ENCODE measurements around the gene C1orf53.

Gene C1orf53

GRCh38 chr1:197907846-197908616 lies 5.6 kb downstream of the C1orf53 start:
- no peak overlapping the region for H3K27ac ChIP-seq (ENCODE audit: low read length)
- H3K27me3 ChIP-seq (ENCODE audit: control insufficient read depth in 1 of 2, insufficient read depth in 2 of 2, low read length in 2 of 2), result peaks cover 59 to 79% of the 10 kb centered on the region in 2 donors
- H3K4me3 ChIP-seq (ENCODE audit: low read length in 2 of 2), result no peak overlapping the region
- no peaks in the 10 kb centered on the region for H3K9me3 ChIP-seq (ENCODE audit: control insufficient read depth in 2 of 2, low read length in 2 of 2)
- no peak overlapping the region for H3K9ac ChIP-seq (ENCODE audit: low read length in 2 of 2)
- peaks cover 21% of the 10 kb centered on the region for H3K4me1 ChIP-seq (ENCODE audit: control insufficient read depth, insufficient read depth, low read length)
- H3K36me3 ChIP-seq (ENCODE audit: control insufficient read depth in 2 of 2, insufficient read depth in 2 of 2, low read length in 2 of 2), result no peaks in the 10 kb centered on the region

- peaks cover 67 to 87% of the 10 kb centered on the region in 2 donors for H3K27me3 ChIP-seq (ENCODE audit: control insufficient read depth in 1 of 2, insufficient read depth in 2 of 2, low read length in 2 of 2)
- no peaks in the 10 kb centered on the region for H3K36me3 ChIP-seq (ENCODE audit: control insufficient read depth in 2 of 2, insufficient read depth in 2 of 2, low read length in 2 of 2)
- H3K27ac ChIP-seq (ENCODE audit: low read length), result no peak overlapping the region
- no peaks in the 10 kb centered on the region for H3K9me3 ChIP-seq (ENCODE audit: control insufficient read depth in 2 of 2, low read length in 2 of 2)
- H3K4me3 ChIP-seq (ENCODE audit: low read length in 2 of 2), result no peak overlapping the region
- H3K4me1 ChIP-seq (ENCODE audit: control insufficient read depth, insufficient read depth, low read length), result peaks cover 26% of the 10 kb centered on the region
- H3K9ac ChIP-seq (ENCODE audit: low read length in 2 of 2), result no peak overlapping the region
Observed at GRCh38 chr1:197908716-197909220, 6.3 kb downstream of the C1orf53 start.

- Histone ChIP-seq H3K4me1 (ENCODE audit: control insufficient read depth, insufficient read depth, low read length) (peaks cover 26% of the 10 kb centered on the region), H3K27ac (ENCODE audit: low read length) (no peak overlapping the region), H3K9me3 (ENCODE audit: control insufficient read depth in 2 of 2, low read length in 2 of 2) (no peaks in the 10 kb centered on the region), H3K27me3 (ENCODE audit: control insufficient read depth in 1 of 2, insufficient read depth in 2 of 2, low read length in 2 of 2) (peaks cover 70 to 90% of the 10 kb centered on the region in 2 donors), H3K9ac (ENCODE audit: low read length in 2 of 2) (no peak overlapping the region), H3K4me3 (ENCODE audit: low read length in 2 of 2) (no peak overlapping the region), H3K36me3 (ENCODE audit: control insufficient read depth in 2 of 2, insufficient read depth in 2 of 2, low read length in 2 of 2) (no peaks in the 10 kb centered on the region)
Observed at GRCh38 chr1:197909384-197909783, 7.0 kb downstream of the C1orf53 start.

GRCh38 chr1:197910120-197910991 lies 7.9 kb downstream of the C1orf53 start:
- Histone ChIP-seq H3K4me1 (ENCODE audit: control insufficient read depth, insufficient read depth, low read length) (peaks cover 26% of the 10 kb centered on the region), H3K36me3 (ENCODE audit: control insufficient read depth in 2 of 2, insufficient read depth in 2 of 2, low read length in 2 of 2) (no peaks in the 10 kb centered on the region), H3K4me3 (ENCODE audit: low read length in 2 of 2) (no peak overlapping the region), H3K27me3 (ENCODE audit: control insufficient read depth in 1 of 2, insufficient read depth in 2 of 2, low read length in 2 of 2) (peaks cover 80 to 92% of the 10 kb centered on the region in 2 donors), H3K27ac (ENCODE audit: low read length) (no peak overlapping the region), H3K9me3 (ENCODE audit: control insufficient read depth in 2 of 2, low read length in 2 of 2) (no peaks in the 10 kb centered on the region), H3K9ac (ENCODE audit: low read length in 2 of 2) (no peak overlapping the region)

GRCh38 chr1:197911111-197911856 lies 8.9 kb downstream of the C1orf53 start:
- Histone ChIP-seq H3K4me1 (ENCODE audit: control insufficient read depth, insufficient read depth, low read length) (peaks cover 30% of the 10 kb centered on the region), H3K27me3 (ENCODE audit: control insufficient read depth in 1 of 2, insufficient read depth in 2 of 2, low read length in 2 of 2) (peaks cover 89 to 94% of the 10 kb centered on the region in 2 donors), H3K9me3 (ENCODE audit: control insufficient read depth in 2 of 2, low read length in 2 of 2) (no peaks in the 10 kb centered on the region), H3K9ac (ENCODE audit: low read length in 2 of 2) (no peak overlapping the region), H3K4me3 (ENCODE audit: low read length in 2 of 2) (peak overlapping the region in 1 of 2 donors; percentile 35), H3K27ac (ENCODE audit: low read length) (no peak overlapping the region), H3K36me3 (ENCODE audit: control insufficient read depth in 2 of 2, insufficient read depth in 2 of 2, low read length in 2 of 2) (no peaks in the 10 kb centered on the region)

GRCh38 chr1:197911857-197912696 lies 9.6 kb downstream of the C1orf53 start:
- H3K4me3 ChIP-seq (ENCODE audit: low read length in 2 of 2), result peak overlapping the region in 1 of 2 donors; percentile 35
- H3K4me1 ChIP-seq (ENCODE audit: control insufficient read depth, insufficient read depth, low read length), result peaks cover 31% of the 10 kb centered on the region
- H3K27me3 ChIP-seq (ENCODE audit: control insufficient read depth in 1 of 2, insufficient read depth in 2 of 2, low read length in 2 of 2), result peaks cover 97% of the 10 kb centered on the region in 2 donors
- no peaks in the 10 kb centered on the region for H3K9me3 ChIP-seq (ENCODE audit: control insufficient read depth in 2 of 2, low read length in 2 of 2)
- no peak overlapping the region for H3K27ac ChIP-seq (ENCODE audit: low read length)
- H3K36me3 ChIP-seq (ENCODE audit: control insufficient read depth in 2 of 2, insufficient read depth in 2 of 2, low read length in 2 of 2), result no peaks in the 10 kb centered on the region
- H3K9ac ChIP-seq (ENCODE audit: low read length in 2 of 2), result no peak overlapping the region

GRCh38 chr1:197912739-197913494 lies 10.5 kb downstream of the C1orf53 start:
- Histone ChIP-seq H3K27ac (ENCODE audit: low read length) (no peak overlapping the region), H3K9ac (ENCODE audit: low read length in 2 of 2) (no peak overlapping the region), H3K9me3 (ENCODE audit: control insufficient read depth in 2 of 2, low read length in 2 of 2) (no peaks in the 10 kb centered on the region), H3K27me3 (ENCODE audit: control insufficient read depth in 1 of 2, insufficient read depth in 2 of 2, low read length in 2 of 2) (peaks cover 98 to 99% of the 10 kb centered on the region in 2 donors), H3K36me3 (ENCODE audit: control insufficient read depth in 2 of 2, insufficient read depth in 2 of 2, low read length in 2 of 2) (no peaks in the 10 kb centered on the region), H3K4me1 (ENCODE audit: control insufficient read depth, insufficient read depth, low read length) (peaks cover 39% of the 10 kb centered on the region), H3K4me3 (ENCODE audit: low read length in 2 of 2) (no peak overlapping the region)

GRCh38 chr1:197913495-197914276 lies 11.3 kb downstream of the C1orf53 start:
- H3K9me3 ChIP-seq (ENCODE audit: control insufficient read depth in 2 of 2, low read length in 2 of 2), result no peaks in the 10 kb centered on the region
- H3K27me3 ChIP-seq (ENCODE audit: control insufficient read depth in 1 of 2, insufficient read depth in 2 of 2, low read length in 2 of 2), result peaks cover 98 to 99% of the 10 kb centered on the region in 2 donors
- no peaks in the 10 kb centered on the region for H3K36me3 ChIP-seq (ENCODE audit: control insufficient read depth in 2 of 2, insufficient read depth in 2 of 2, low read length in 2 of 2)
- H3K27ac ChIP-seq (ENCODE audit: low read length), result no peak overlapping the region
- H3K4me1 ChIP-seq (ENCODE audit: control insufficient read depth, insufficient read depth, low read length), result peaks cover 46% of the 10 kb centered on the region
- H3K9ac ChIP-seq (ENCODE audit: low read length in 2 of 2), result no peak overlapping the region
- H3K4me3 ChIP-seq (ENCODE audit: low read length in 2 of 2), result no peak overlapping the region

GRCh38 chr1:197914510-197914909 lies 12.1 kb downstream of the C1orf53 start:
- H3K9ac ChIP-seq (ENCODE audit: low read length in 2 of 2), result no peak overlapping the region
- H3K4me1 ChIP-seq (ENCODE audit: control insufficient read depth, insufficient read depth, low read length), result peaks cover 50% of the 10 kb centered on the region
- no peaks in the 10 kb centered on the region for H3K36me3 ChIP-seq (ENCODE audit: control insufficient read depth in 2 of 2, insufficient read depth in 2 of 2, low read length in 2 of 2)
- no peak overlapping the region for H3K4me3 ChIP-seq (ENCODE audit: low read length in 2 of 2)
- no peak overlapping the region for H3K27ac ChIP-seq (ENCODE audit: low read length)
- peaks cover 97 to 99% of the 10 kb centered on the region in 2 donors for H3K27me3 ChIP-seq (ENCODE audit: control insufficient read depth in 1 of 2, insufficient read depth in 2 of 2, low read length in 2 of 2)
- no peaks in the 10 kb centered on the region for H3K9me3 ChIP-seq (ENCODE audit: control insufficient read depth in 2 of 2, low read length in 2 of 2)

All from stomach smooth muscle (tissue), 2 donors.